ENCODE measurements around the gene ITGA2B.
"Not testable (repeated sequence)": the region's sequence is repeated elsewhere in the genome, so short reads cannot be mapped to it uniquely, and the experiment has no call there.

Gene ITGA2B

GRCh38 chr17:44394833-44395232 is 5.4 kb upstream of the ITGA2B start:
- DNase-seq (ENCODE audit: low read depth) = no peak
- in situ Hi-C loops (cut with HindIII; ENCODE audit: low sequenced_read_pairs) = loop anchor here (5.0 kb wide), 2 partner anchors 42 to 77 kb away; no protein-coding TSS in a partner anchor
- H3K4me3 ChIP-seq (ENCODE audit: low read depth, low read length) = no peak overlapping the region
- TF ChIP-seq CTCF (IDR thresholded peaks at IDR 0.05; ENCODE audit: low read depth, low read length, missing control alignments) = no peak

- in situ Hi-C loops (cut with HindIII; ENCODE audit: low sequenced_read_pairs) = loop anchor here (5.0 kb wide), 2 partner anchors 43 to 78 kb away; no protein-coding TSS in a partner anchor
These were observed 4.7 kb upstream of the ITGA2B start for GRCh38 chr17:44394112-44394511.

GRCh38 chr17:44390250-44390870 is 911 bp upstream of the ITGA2B start:
- no peak for DNase-seq (ENCODE audit: low read depth)
- H3K4me3 ChIP-seq (ENCODE audit: low read depth, low read length) = no peak overlapping the region
- in situ Hi-C loops (cut with HindIII; ENCODE audit: low sequenced_read_pairs) = loop anchor here (5.0 kb wide), 2 partner anchors 47 to 82 kb away; no protein-coding TSS in a partner anchor
- no peak for TF ChIP-seq CTCF (IDR thresholded peaks at IDR 0.05; ENCODE audit: low read depth, low read length, missing control alignments)

More at GRCh38 chr17:44394112-44394511, 4.7 kb upstream of the ITGA2B start:
- DNase-seq (ENCODE audit: low read depth); H3K4me3 ChIP-seq (ENCODE audit: low read depth, low read length): not testable (repeated sequence)

GRCh38 chr17:44389723-44390202 is 314 bp upstream of the ITGA2B start:
- H3K4me3 ChIP-seq (ENCODE audit: low read depth, low read length) = no peak overlapping the region
- in situ Hi-C loops (cut with HindIII; ENCODE audit: low sequenced_read_pairs) = loop anchor here (5.0 kb wide), 2 partner anchors 48 to 83 kb away; no protein-coding TSS in a partner anchor
- TF ChIP-seq CTCF (IDR thresholded peaks at IDR 0.05; ENCODE audit: low read depth, low read length, missing control alignments) = no peak
- DNase-seq (ENCODE audit: low read depth) = no peak

- H3K4me3 ChIP-seq (ENCODE audit: low read depth, low read length) = no peak overlapping the region
- in situ Hi-C loops (cut with HindIII; ENCODE audit: low sequenced_read_pairs) = no loop called here
- no peak for TF ChIP-seq CTCF (IDR thresholded peaks at IDR 0.05; ENCODE audit: low read depth, low read length, missing control alignments)
- DNase-seq (ENCODE audit: low read depth) = no peak
These were observed 1.6 kb downstream of the ITGA2B start for GRCh38 chr17:44387804-44388203.

GRCh38 chr17:44386182-44386525 is 3.3 kb downstream of the ITGA2B start:
- H3K4me3 ChIP-seq (ENCODE audit: low read depth, low read length) = peak overlapping the region; percentile 50
- in situ Hi-C loops (cut with HindIII; ENCODE audit: low sequenced_read_pairs) = no loop called here
- no peak for TF ChIP-seq CTCF (IDR thresholded peaks at IDR 0.05; ENCODE audit: low read depth, low read length, missing control alignments)
- no peak for DNase-seq (ENCODE audit: low read depth)
